ENCODE data around the gene AGMAT.

Gene AGMAT

DNA sequence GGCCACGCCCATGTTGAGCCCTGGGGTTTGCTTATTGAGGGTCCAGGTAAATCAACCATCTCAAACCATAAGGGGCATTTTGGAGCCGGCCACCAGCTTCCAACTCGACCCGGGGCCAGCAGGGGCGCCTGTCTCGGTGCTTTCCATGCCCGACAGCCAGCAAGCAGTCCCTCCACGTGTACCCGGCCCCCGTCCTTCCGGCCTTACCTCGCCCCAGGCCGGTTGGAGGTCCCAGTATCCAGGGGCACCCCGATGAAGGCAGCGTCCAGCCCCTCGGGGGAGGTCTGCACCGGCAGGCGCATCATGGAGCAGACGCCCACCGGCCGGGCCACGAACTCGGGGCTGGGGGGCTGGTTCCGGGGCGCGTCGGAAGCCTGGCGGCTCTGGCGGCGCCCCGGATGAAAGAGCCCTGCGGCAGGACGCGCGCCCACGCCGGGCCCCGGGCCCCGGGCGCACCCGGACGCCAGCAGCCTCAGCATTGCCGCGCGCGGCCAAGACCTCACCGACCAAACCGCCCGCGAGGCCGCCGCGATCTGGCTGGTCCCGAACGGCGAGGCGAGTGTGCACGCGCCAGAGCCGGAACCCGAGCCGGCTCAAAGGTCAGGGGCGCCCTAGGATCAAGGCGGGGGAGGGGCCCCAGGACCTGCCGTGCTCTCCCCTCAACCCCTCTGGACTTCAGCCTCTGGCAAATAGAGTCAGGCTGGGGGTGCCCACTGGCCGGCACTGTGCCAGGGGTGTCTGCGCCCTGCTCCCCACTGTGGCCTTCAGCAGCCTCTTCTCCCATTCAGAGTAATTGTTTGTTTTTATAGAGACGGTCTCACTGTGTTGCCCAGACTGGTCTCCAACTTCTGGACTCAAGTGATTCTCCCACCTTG lies at the start of gene AGMAT:
TSS of gene AGMAT (minus strand) at position 563 of the 875 bp plus-strand sequence. CDS start at position 479, 84 bp downstream.
- no peak within 1 kb of the TSS for H3K27ac ChIP-seq
- no peak for DNase-seq (ENCODE audit: low read depth, low spot score)

DNA sequence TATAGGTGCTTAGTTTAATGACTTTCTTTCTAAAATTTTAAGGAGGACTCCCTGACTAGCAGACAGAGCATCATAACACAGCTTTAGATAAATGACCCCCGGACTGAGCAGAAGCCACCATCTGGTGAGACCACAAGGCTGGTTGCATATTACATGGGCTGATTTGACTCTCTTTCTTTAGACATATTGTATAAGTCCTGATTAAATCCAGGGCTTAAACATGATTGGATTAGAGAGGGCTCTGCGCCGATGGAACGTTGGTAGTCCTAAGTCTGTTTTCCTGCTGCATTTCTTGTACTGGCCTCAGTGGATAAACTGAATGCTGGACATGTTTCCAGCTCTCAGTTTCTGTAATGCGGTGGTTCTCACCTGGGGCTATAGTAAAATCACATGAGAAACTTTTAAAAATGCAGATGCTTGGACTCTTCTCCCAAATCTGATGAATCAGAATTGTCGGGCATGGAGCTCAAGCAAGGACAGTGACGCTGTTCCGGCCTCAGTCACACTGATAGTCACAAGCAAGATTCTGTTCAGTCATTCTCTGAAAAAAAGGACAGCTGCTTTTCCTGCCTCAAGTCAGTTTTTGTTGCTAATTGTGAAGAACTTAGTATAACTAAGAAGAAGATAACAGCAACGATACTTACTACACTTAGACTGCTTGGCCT lies 49.0 kb upstream of the AGMAT start:
- no peak overlapping the region for H3K27ac ChIP-seq
- no peak for DNase-seq (ENCODE audit: low read depth, low spot score)

DNA sequence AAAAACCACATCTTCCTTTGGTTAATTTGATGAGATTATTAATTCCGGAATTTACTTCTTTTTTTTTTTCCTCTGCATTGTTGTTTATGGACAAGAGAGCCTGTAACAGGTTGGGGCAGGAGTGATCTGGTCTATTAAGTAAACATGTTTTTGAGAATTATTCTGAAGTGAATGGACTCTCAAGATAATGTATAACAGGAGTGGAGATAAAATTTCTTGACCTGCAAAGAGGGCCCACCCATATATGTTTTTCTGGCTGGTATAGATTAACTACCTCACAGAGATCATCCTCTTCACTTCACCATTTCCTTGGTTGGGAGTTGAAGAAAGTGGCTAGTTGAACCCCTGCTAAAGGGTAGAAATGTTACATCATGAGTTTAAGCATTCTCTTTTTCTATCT lies 43.2 kb upstream of the AGMAT start:
- no peak for DNase-seq (ENCODE audit: low read depth, low spot score)
- H3K27ac ChIP-seq, result no peak overlapping the region

DNA sequence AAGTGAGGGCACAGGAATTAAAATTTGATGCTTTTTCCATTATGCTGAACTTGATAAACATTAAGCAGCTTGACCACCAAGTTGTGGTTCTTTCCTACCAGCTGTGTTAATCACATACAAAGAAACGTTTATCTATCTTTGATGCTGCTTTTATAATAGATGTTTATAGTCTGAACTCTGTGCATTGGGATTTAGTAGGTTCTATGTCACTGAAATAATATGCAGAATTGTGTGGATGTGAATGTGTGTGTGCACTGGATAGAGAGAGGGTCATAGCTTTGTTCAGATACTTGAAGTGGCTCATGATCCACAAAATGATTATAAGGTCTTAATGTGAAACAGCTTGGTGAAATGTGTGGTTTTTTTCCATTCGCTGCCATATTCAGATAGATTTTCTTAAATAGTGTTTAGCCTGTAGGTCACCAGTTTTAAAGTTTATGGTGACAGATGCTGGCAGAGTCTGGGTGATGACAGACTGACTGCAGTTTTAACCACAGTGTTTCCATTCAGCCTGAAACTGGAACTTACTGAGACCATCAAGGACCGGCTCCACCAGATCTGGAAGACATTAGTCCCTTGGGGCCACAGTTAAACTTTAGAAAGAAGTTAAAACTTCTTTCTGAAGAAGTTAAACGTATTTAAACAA lies 42.6 kb upstream of the AGMAT start:
- H3K27ac ChIP-seq, result no peak overlapping the region
- DNase-seq (ENCODE audit: low read depth, low spot score), result no peak

- H3K27ac ChIP-seq, result no peak overlapping the region
- no peak for DNase-seq (ENCODE audit: low read depth, low spot score)
Measured at GRCh38 chr1:15626269-15626950, 41.6 kb upstream of the AGMAT start.

- DNase-seq (ENCODE audit: low read depth, low spot score), result no peak
Measured at GRCh38 chr1:15625056-15625917, 40.4 kb upstream of the AGMAT start.

GRCh38 chr1:15624133-15624714 lies 39.4 kb upstream of the AGMAT start:
- H3K27ac ChIP-seq, result no peak overlapping the region
- DNase-seq (ENCODE audit: low read depth, low spot score), result no peak

More at GRCh38 chr1:15625056-15625917, 40.4 kb upstream of the AGMAT start:
- no peak overlapping the region for H3K27ac ChIP-seq

DNA sequence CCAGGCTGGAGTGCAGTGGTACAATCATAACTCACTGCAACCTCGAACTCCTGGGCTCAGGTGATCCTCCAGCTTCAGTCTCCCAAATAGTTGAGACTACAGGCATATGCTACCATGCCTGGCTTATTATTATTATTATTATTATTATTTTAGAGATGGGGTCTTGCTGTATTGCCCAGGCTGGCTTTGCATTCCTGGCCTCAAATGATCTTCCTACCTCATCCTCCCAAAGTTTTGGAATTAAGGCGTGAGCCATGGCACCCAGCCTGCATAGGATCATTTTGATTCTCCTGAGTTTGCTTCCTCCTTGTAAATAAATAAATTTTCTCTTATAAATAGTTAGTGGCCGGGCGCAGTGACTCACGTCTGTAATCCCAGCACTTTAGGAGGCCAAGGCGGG lies 38.6 kb upstream of the AGMAT start:
- H3K27ac ChIP-seq, result no peak overlapping the region
- no peak for DNase-seq (ENCODE audit: low read depth, low spot score)

GRCh38 chr1:15622712-15623373 lies 38.0 kb upstream of the AGMAT start:
- no peak for DNase-seq (ENCODE audit: low read depth, low spot score)
- no peak overlapping the region for H3K27ac ChIP-seq

DNA sequence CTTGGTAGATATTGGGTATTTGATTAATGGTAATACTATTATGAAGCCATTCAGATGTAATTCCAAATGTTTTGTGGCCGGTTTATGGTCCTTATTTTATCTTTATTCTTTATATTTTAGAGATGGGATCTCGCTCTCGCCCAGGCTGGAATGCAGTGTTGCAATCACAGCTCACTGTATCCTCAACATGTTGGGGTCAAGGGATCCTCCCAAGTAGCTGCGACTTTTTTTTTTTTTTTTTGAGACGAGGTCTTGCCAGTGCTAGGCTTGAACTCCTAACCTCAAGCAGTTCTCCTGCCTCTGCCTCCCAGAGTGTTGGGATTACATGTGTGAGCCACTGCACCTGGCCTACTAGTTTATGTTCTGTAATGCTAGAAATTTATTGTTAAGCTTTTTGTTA lies 37.1 kb upstream of the AGMAT start:
- no peak for DNase-seq (ENCODE audit: low read depth, low spot score)
- H3K27ac ChIP-seq, result no peak overlapping the region

DNA sequence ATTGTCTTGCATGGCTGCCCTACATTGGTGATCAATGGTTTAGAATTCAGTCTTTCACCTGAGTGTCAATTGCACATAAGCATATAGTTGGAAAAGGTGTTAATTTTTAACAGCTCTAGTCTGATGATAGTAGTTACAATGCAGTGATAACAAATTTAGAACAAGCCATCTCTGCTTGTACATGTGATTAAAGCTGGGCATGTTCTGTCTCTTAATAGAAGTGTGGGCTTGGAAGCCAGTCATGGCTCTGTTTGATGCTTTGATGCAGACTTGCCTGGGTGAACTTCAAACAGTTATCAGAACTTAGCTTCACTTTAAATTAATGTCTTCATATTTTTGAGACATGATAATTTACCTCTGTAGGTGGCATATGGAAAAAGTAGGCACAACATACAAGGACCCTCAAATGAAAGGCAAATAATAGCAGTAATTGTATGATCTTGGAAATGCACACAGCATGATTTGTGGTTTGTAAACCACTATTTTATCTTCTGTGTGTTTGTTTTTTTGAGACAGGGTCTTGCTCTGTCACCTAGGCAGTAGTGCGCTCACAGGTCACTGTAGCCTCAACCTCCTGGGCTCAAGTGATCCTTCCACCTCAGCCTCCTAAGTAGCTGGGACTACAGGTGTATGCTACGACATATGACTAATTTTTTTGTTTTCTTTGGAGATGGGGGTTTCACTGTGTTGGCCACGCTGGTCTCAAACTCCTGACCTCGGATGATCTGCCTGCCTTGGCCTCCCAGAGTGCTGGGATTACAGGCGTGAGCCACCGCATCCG lies 36.2 kb upstream of the AGMAT start:
- peak overlapping the region; percentile 96 for H3K27ac ChIP-seq
- DNase-seq (ENCODE audit: low read depth, low spot score), result no peak

DNA sequence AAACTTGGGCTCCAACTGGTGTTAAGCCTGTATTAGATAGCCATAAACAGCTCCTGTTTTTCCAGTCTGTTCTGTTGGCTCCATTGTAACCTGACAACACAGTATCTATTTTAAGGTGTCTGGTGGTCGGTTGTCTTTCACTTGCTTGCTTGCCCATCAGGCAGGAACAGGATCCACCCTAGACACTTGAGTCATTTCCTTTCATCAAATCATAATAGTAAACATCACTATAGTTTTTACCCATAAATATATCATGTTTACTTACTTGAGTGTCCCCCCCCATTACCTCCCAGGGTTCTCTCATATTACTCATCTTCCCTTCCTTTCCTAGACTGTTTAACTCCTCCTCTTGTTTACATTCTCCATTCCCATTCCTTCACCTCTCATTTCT lies 35.3 kb upstream of the AGMAT start:
- peak overlapping the region; percentile 96 for H3K27ac ChIP-seq
- peak; percentile 46 for DNase-seq (ENCODE audit: low read depth, low spot score)

- DNase-seq (ENCODE audit: low read depth, low spot score), result peak; percentile 57
- peak overlapping the region; percentile 96 for H3K27ac ChIP-seq
Measured at GRCh38 chr1:15618655-15619525, 34.0 kb upstream of the AGMAT start.

- peak overlapping the region; percentile 96 for H3K27ac ChIP-seq
- DNase-seq (ENCODE audit: low read depth, low spot score), result peak; percentile 60
Measured at GRCh38 chr1:15618077-15618654, 33.3 kb upstream of the AGMAT start.

DNA sequence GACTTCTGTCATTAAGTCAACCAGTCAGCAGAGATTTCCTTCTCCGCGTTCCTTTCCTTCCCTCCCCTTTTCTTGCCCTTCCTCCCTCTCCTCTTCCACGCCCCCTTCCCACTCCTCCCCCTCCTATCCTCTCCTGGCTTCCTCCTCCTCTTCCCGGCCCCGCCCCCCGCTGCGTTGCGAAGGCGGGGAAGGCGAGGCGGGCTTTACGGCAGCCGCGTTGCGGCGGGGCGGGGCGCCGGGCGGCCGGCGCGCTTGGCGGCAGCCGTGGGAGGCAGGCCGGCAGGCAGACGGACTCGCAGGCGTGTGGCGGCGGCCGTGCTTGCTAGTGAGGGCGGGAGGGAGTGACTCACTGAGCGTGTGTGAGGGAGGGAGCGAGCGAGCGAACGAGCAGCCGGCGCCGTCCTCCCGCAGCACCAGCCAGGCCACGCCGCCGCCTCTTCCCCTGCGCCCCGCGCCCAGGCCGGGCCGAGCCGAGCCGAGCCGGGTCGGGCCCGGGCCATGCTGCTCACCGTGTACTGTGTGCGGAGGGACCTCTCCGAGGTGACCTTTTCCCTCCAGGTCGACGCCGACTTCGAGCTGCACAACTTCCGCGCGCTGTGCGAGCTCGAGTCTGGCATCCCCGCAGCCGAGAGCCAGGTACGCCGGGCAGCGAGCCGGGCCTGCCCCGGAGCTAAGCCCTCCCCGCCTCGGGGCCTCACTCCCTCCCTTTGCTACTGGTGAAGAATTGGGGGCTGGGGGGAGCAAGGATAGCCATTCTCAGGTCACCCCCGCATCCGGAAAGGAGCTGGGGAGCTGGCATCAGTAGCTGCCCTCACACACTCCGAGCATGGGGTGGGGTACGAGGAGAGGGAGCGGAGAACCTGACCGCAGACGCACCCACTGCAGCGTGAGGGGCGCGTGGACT lies 32.6 kb upstream of the AGMAT start, which contains the start of gene DDI2:
TSS of gene DDI2 (plus strand) at position 286 of the 904 bp plus-strand sequence. CDS start at position 499, 213 bp downstream.
- peak within 1 kb of the TSS; percentile 96 for H3K27ac ChIP-seq
- DNase-seq (ENCODE audit: low read depth, low spot score), result peak; percentile 89

Data from epithelial cell of prostate (primary cell).